ENCODE results near the gene SLC66A1.
A peak's percentile ranks its signal among the peaks of the same experiment; 100 is the strongest.

SLC66A1 gene

GRCh38 chr1:19306941-19307340 lies 5.2 kb upstream of the SLC66A1 start:
- Histone ChIP-seq H3K27me3 (ENCODE audit: insufficient read depth, low read length) (no peaks in the 10 kb centered on the region), H3K4me1 (ENCODE audit: control insufficient read depth, insufficient read depth, low read length, unreplicated experiment) (peaks cover 21% of the 10 kb centered on the region), H3K27ac (ENCODE audit: low read depth, low read length) (no peak overlapping the region), H3K4me3 (ENCODE audit: low read depth, low read length) (no peak overlapping the region), H3K79me2 (ENCODE audit: control insufficient read depth, insufficient read depth, low read length, unreplicated experiment) (peaks cover 31% of the 10 kb centered on the region), H2AFZ (ENCODE audit: low read length, unreplicated experiment) (no peak overlapping the region), H3K36me3 (ENCODE audit: insufficient read depth, low read length) (peaks cover 34% of the 10 kb centered on the region)

GRCh38 chr1:19307794-19308508 lies 4.2 kb upstream of the SLC66A1 start:
- no peak overlapping the region for H3K4me3 ChIP-seq (ENCODE audit: low read depth, low read length)
- H3K36me3 ChIP-seq (ENCODE audit: insufficient read depth, low read length): peaks cover 25% of the 10 kb centered on the region
- no peaks in the 10 kb centered on the region for H3K27me3 ChIP-seq (ENCODE audit: insufficient read depth, low read length)
- H3K79me2 ChIP-seq (ENCODE audit: control insufficient read depth, insufficient read depth, low read length, unreplicated experiment): peaks cover 37% of the 10 kb centered on the region
- no peak overlapping the region for H3K27ac ChIP-seq (ENCODE audit: low read depth, low read length)
- H2AFZ ChIP-seq (ENCODE audit: low read length, unreplicated experiment): no peak overlapping the region
- H3K4me1 ChIP-seq (ENCODE audit: control insufficient read depth, insufficient read depth, low read length, unreplicated experiment): peaks cover 22% of the 10 kb centered on the region

GRCh38 chr1:19308509-19308907 lies 3.6 kb upstream of the SLC66A1 start:
- peaks cover 43% of the 10 kb centered on the region for H3K79me2 ChIP-seq (ENCODE audit: control insufficient read depth, insufficient read depth, low read length, unreplicated experiment)
- no peak overlapping the region for H3K27ac ChIP-seq (ENCODE audit: low read depth, low read length)
- peaks cover 25% of the 10 kb centered on the region for H3K36me3 ChIP-seq (ENCODE audit: insufficient read depth, low read length)
- H3K4me1 ChIP-seq (ENCODE audit: control insufficient read depth, insufficient read depth, low read length, unreplicated experiment): peaks cover 28% of the 10 kb centered on the region
- H2AFZ ChIP-seq (ENCODE audit: low read length, unreplicated experiment): no peak overlapping the region
- H3K4me3 ChIP-seq (ENCODE audit: low read depth, low read length): no peak overlapping the region
- H3K27me3 ChIP-seq (ENCODE audit: insufficient read depth, low read length): no peaks in the 10 kb centered on the region

- Histone ChIP-seq H3K36me3 (ENCODE audit: insufficient read depth, low read length) (peaks cover 21% of the 10 kb centered on the region), H3K4me3 (ENCODE audit: low read depth, low read length) (no peak overlapping the region), H2AFZ (ENCODE audit: low read length, unreplicated experiment) (no peak overlapping the region), H3K27me3 (ENCODE audit: insufficient read depth, low read length) (no peaks in the 10 kb centered on the region), H3K4me1 (ENCODE audit: control insufficient read depth, insufficient read depth, low read length, unreplicated experiment) (peaks cover 30% of the 10 kb centered on the region), H3K27ac (ENCODE audit: low read depth, low read length) (peak overlapping the region; percentile 35; the same call in 1 of the 2 replicates), H3K79me2 (ENCODE audit: control insufficient read depth, insufficient read depth, low read length, unreplicated experiment) (peaks cover 51% of the 10 kb centered on the region)
These were observed 2.9 kb upstream of the SLC66A1 start for GRCh38 chr1:19309123-19309813.

GRCh38 chr1:19310061-19310460 lies 2.1 kb upstream of the SLC66A1 start:
- Histone ChIP-seq H2AFZ (ENCODE audit: low read length, unreplicated experiment) (no peak overlapping the region), H3K27ac (ENCODE audit: low read depth, low read length) (peak overlapping the region; percentile 2; the same call in 1 of the 2 replicates), H3K27me3 (ENCODE audit: insufficient read depth, low read length) (no peaks in the 10 kb centered on the region), H3K4me1 (ENCODE audit: control insufficient read depth, insufficient read depth, low read length, unreplicated experiment) (peaks cover 32% of the 10 kb centered on the region), H3K4me3 (ENCODE audit: low read depth, low read length) (no peak overlapping the region; the same call in 1 of the 2 replicates), H3K79me2 (ENCODE audit: control insufficient read depth, insufficient read depth, low read length, unreplicated experiment) (peaks cover 54% of the 10 kb centered on the region), H3K36me3 (ENCODE audit: insufficient read depth, low read length) (peaks cover 14% of the 10 kb centered on the region)

- Histone ChIP-seq H3K4me1 (ENCODE audit: control insufficient read depth, insufficient read depth, low read length, unreplicated experiment) (peaks cover 40% of the 10 kb centered on the region), H3K36me3 (ENCODE audit: insufficient read depth, low read length) (peaks cover 6% of the 10 kb centered on the region), H3K79me2 (ENCODE audit: control insufficient read depth, insufficient read depth, low read length, unreplicated experiment) (peaks cover 57% of the 10 kb centered on the region), H3K4me3 (ENCODE audit: low read depth, low read length) (peak overlapping the region; percentile 98), H2AFZ (ENCODE audit: low read length, unreplicated experiment) (no peak overlapping the region), H3K27me3 (ENCODE audit: insufficient read depth, low read length) (no peaks in the 10 kb centered on the region), H3K27ac (ENCODE audit: low read depth, low read length) (peak overlapping the region; percentile 42; the same call in 1 of the 2 replicates)
These were observed 1.2 kb upstream of the SLC66A1 start for GRCh38 chr1:19310720-19311502.

- H3K79me2 ChIP-seq (ENCODE audit: control insufficient read depth, insufficient read depth, low read length, unreplicated experiment): peaks cover 57% of the 10 kb centered on the region
- H3K4me3 ChIP-seq (ENCODE audit: low read depth, low read length): peak overlapping the region; percentile 98
- H3K36me3 ChIP-seq (ENCODE audit: insufficient read depth, low read length): peaks cover 6% of the 10 kb centered on the region
- H3K27ac ChIP-seq (ENCODE audit: low read depth, low read length): peak overlapping the region; percentile 42; the same call in 1 of the 2 replicates
- no peaks in the 10 kb centered on the region for H3K27me3 ChIP-seq (ENCODE audit: insufficient read depth, low read length)
- peak overlapping the region; percentile 81 for H2AFZ ChIP-seq (ENCODE audit: low read length, unreplicated experiment)
- peaks cover 43% of the 10 kb centered on the region for H3K4me1 ChIP-seq (ENCODE audit: control insufficient read depth, insufficient read depth, low read length, unreplicated experiment)
These were observed 609 bp upstream of the SLC66A1 start for GRCh38 chr1:19311503-19311930.

- H3K27ac ChIP-seq (ENCODE audit: low read depth, low read length): peak overlapping the region; percentile 76
- peaks cover 14% of the 10 kb centered on the region for H3K36me3 ChIP-seq (ENCODE audit: insufficient read depth, low read length)
- peaks cover 67% of the 10 kb centered on the region for H3K79me2 ChIP-seq (ENCODE audit: control insufficient read depth, insufficient read depth, low read length, unreplicated experiment)
- H2AFZ ChIP-seq (ENCODE audit: low read length, unreplicated experiment): no peak overlapping the region
- H3K4me3 ChIP-seq (ENCODE audit: low read depth, low read length): peak overlapping the region; percentile 98
- peaks cover 43% of the 10 kb centered on the region for H3K4me1 ChIP-seq (ENCODE audit: control insufficient read depth, insufficient read depth, low read length, unreplicated experiment)
- H3K27me3 ChIP-seq (ENCODE audit: insufficient read depth, low read length): no peaks in the 10 kb centered on the region
These were observed 883 bp downstream of the SLC66A1 start for GRCh38 chr1:19312782-19313635.

GRCh38 chr1:19313636-19313959 lies 1.5 kb downstream of the SLC66A1 start:
- peak overlapping the region; percentile 98 for H3K4me3 ChIP-seq (ENCODE audit: low read depth, low read length)
- peaks cover 65% of the 10 kb centered on the region for H3K79me2 ChIP-seq (ENCODE audit: control insufficient read depth, insufficient read depth, low read length, unreplicated experiment)
- H3K27ac ChIP-seq (ENCODE audit: low read depth, low read length): no peak overlapping the region

More at GRCh38 chr1:19313636-19313959, 1.5 kb downstream of the SLC66A1 start:
- Histone ChIP-seq H2AFZ (ENCODE audit: low read length, unreplicated experiment) (no peak overlapping the region), H3K4me1 (ENCODE audit: control insufficient read depth, insufficient read depth, low read length, unreplicated experiment) (peaks cover 43% of the 10 kb centered on the region), H3K27me3 (ENCODE audit: insufficient read depth, low read length) (no peaks in the 10 kb centered on the region), H3K36me3 (ENCODE audit: insufficient read depth, low read length) (peaks cover 15% of the 10 kb centered on the region)

All from ACC112 (cell line).